Measurements from ENCODE around the gene DTHD1. TPM values are rescaled to one million over a fixed set of nuclear protein-coding genes. Genes with fewer than 3 reads are reported as not detected.

Gene DTHD1
- total and polyA plus RNA-seq, 2 of the 8 experiments (the other 6 are each of a cell fraction or from before 2014, with no cell fraction given) = not detected

DNA sequence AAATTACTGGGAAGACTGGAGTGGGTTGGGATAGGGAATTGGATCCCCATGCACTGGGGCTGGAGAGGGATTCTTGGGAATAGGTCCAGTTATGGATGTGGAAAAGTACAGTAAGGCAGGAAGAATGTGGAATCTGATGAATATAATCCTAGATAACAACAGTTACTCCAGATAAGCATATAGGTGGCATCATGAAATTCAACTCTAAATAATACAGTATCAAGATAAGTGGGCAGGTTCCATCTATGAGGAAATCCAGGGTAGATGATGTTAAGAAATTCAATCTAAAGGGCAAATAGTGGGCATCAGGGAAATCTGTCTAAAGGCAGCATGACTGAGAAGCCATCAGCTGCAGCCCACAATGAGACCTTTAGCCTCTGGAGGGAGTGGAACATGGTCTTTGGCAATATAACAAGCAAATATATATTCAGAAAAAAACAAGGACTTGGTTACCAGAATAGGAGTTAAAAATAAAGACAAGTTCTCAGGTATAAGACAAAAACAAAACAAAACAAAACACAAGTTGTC, 1.2 kb downstream of the DTHD1 start:
- Histone ChIP-seq H3K27me3 (replicated peaks in 1 of 4; ENCODE audit: control insufficient read depth in 3 of 4, extremely low read depth in 1 of 4, insufficient read depth in 3 of 4, low read length in 3 of 4) (no peaks in the 10 kb centered on the region), H2BK5ac (ENCODE audit: low read depth, low read length) (no peak overlapping the region), H3K4ac (replicated peaks; ENCODE audit: insufficient read length, low read depth, low read length) (no peak overlapping the region), H2BK15ac (ENCODE audit: low read length) (no peak overlapping the region), H2BK12ac (ENCODE audit: low read depth, low read length) (no peak overlapping the region), H3K4me2 (ENCODE audit: insufficient read depth in 1 of 2, low read depth in 2 of 2, low read length in 2 of 2) (no peak overlapping the region), H2AK5ac (ENCODE audit: low read depth, low read length) (no peak overlapping the region), H2BK20ac (ENCODE audit: low read length) (no peak overlapping the region), H2AFZ (ENCODE audit: low read length) (no peak overlapping the region), H3K56ac (replicated peaks; ENCODE audit: insufficient read length, low read depth, low read length) (no peak overlapping the region), H3K9ac (replicated peaks in 1 of 4; ENCODE audit: extremely low read depth in 1 of 4, low read depth in 3 of 4, low read length in 3 of 4) (no peak overlapping the region), H3K9me3 (ENCODE audit: insufficient read depth in 2 of 2, low read depth in 1 of 2, low read length in 1 of 2) (no peaks in the 10 kb centered on the region), H3K18ac (ENCODE audit: extremely low read depth, low read length) (no peak overlapping the region), H3K23ac (ENCODE audit: insufficient read length) (no peak overlapping the region), H3K79me1 (ENCODE audit: low read depth, low read length) (no peaks in the 10 kb centered on the region), H3K4me3 (ENCODE audit: extremely low read depth in 1 of 4, insufficient read depth in 2 of 4, low read depth in 3 of 4, low read length in 4 of 4) (no peak overlapping the region), H4K91ac (replicated peaks; ENCODE audit: insufficient read length, low read length) (no peak overlapping the region), H3K14ac (ENCODE audit: insufficient read length) (no peak overlapping the region), H3K27ac (ENCODE audit: low read depth, low read length) (no peak overlapping the region), H4K5ac (ENCODE audit: insufficient read length, low read depth, low read length) (no peak overlapping the region), H3K23me2 (ENCODE audit: low read depth, low read length) (no peaks in the 10 kb centered on the region), H4K20me1 (replicated peaks in 1 of 2; ENCODE audit: control insufficient read depth in 1 of 2, insufficient read depth in 2 of 2, low read length in 2 of 2) (no peaks in the 10 kb centered on the region), H2BK120ac (replicated peaks; ENCODE audit: low read depth, low read length) (no peak overlapping the region), H3K4me1 (replicated peaks in 1 of 4; ENCODE audit: control insufficient read depth in 3 of 4, insufficient read depth in 4 of 4, low read length in 3 of 4) (peaks cover 0 to 4% (median under 1%) of the 10 kb centered on the region in 4 experiments; a peak in 1 of 7 replicates), H3K79me2 (ENCODE audit: control insufficient read depth in 1 of 2, insufficient read depth in 2 of 2, low read length in 2 of 2) (no peaks in the 10 kb centered on the region), H4K8ac (ENCODE audit: extremely low read depth, insufficient read depth, low read length) (no peak overlapping the region), H3K36me3 (ENCODE audit: control insufficient read depth in 2 of 4, insufficient read depth in 4 of 4, low read length in 3 of 4) (no peaks in the 10 kb centered on the region)
- DNase-seq (ENCODE audit: low read depth in 1 of 2, low spot score in 2 of 2) (no peak), FAIRE-seq (no peak)
- ChIA-PET POLR2A (ENCODE audit: partially characterized antibody) (no interaction called here), CTCF (ENCODE audit: partially characterized antibody) (interaction anchor here (1.1 kb wide), 1 partner anchor 1107 kb away, joined by 3 read pairs; no protein-coding TSS in a partner anchor)
- no peak for TF ChIP-seq JUN (IDR thresholded peaks at IDR 0.05; ENCODE audit: low read depth, low read length)
- TF ChIP-seq MAFK (IDR thresholded peaks at IDR 0.05; ENCODE audit: low read depth, low read length) = no peak
- TF ChIP-seq HDAC6 (IDR thresholded peaks at IDR 0.05; ENCODE audit: low read depth, low read length) = no peak
- TF ChIP-seq BACH1 (IDR thresholded peaks at IDR 0.05; ENCODE audit: low read length) = no peak
- TF ChIP-seq TBP (IDR thresholded peaks at IDR 0.05; ENCODE audit: low read depth, low read length) = no peak
- no peak for TF ChIP-seq JUND (IDR thresholded peaks at IDR 0.05; ENCODE audit: low read length)
